PFSK-1 (cell line): Measurements from ENCODE around the gene TPPP.

Experiments
- POLR2AphosphoS5 ChIP-seq: IDR thresholded peaks from 2 replicates; pipeline ENCODE4 v1.6.1; 2012; ENCODE audit warnings: low read depth, mild to moderate bottlenecking, control low read depth, low read length, moderate library complexity
- REST ChIP-seq, 2 experiments: IDR thresholded peaks; 2 replicates each; pipeline versions ENCODE4 v1.6.1 to v1.8.0; 2011 to 2012; ENCODE audit warnings: low read depth in 2 of 2, low read length in 2 of 2, control low read depth in 1 of 2, inconsistent platforms in 1 of 2, mild to moderate bottlenecking in 1 of 2, moderate library complexity in 1 of 2; ENCODE audit not compliant: insufficient read depth in 1 of 2
- TAF1 ChIP-seq: IDR thresholded peaks from 2 replicates; pipeline ENCODE4 v1.6.1; 2012; ENCODE audit warnings: low read length, control low read depth, borderline replicate concordance; ENCODE audit not compliant: insufficient read depth

GRCh38 chr5:677131-678101 is 15.7 kb downstream of the TPPP start:
- TF ChIP-seq POLR2AphosphoS5: no peak
- TF ChIP-seq REST (IDR thresholded peaks at IDR 0.05; ENCODE audit: insufficient read depth in 1 of 2, low read depth in 2 of 2, low read length in 2 of 2): no peak
- TF ChIP-seq TAF1: no peak
